HuH-7.5 (cell line): ENCODE results near the gene SLC1A3.
"Not testable (repeated sequence)": the region's sequence is repeated elsewhere in the genome, so short reads cannot be mapped to it uniquely, and the experiment has no call there.

Experiments
- DNase-seq: peaks from one replicate; pipeline ENCODE4 v3.0.0; 2011; ENCODE audit warnings: low spot score

Gene SLC1A3

DNA sequence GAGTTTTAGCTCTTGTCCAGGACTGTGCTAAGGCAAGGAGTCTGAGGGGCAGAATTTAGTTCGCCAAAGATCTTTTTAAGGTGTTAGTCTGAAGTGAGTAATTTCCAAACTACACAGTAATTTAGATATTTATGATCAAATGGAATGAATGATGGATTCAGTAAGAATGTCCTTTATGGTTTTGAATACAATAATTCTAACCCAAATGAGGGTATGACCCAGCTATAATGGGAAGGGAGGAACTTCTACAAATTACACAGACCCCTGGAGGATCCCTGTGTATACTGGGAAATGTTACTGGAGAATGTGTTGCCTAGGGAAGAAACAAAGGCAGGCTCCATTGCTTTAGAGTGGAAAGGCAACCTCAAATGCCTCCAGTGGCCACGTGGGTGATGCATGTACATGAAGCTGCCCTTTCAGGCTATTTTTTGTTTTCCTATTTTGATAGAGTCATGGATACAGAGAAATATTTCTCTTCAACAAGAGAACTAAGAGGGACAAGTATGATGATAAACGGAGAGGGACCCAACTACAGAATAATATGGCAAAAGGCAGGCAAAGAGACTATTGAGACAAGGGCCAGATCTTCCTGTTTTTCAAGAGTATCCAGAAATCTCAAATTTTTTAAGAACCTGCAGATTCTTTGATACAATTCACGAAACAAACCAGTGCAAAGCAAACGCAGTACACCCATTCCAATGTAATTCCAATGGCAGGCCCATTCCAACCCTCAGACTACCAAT lies 25.4 kb downstream of the SLC1A3 start:
- DNase-seq, result no peak

DNA sequence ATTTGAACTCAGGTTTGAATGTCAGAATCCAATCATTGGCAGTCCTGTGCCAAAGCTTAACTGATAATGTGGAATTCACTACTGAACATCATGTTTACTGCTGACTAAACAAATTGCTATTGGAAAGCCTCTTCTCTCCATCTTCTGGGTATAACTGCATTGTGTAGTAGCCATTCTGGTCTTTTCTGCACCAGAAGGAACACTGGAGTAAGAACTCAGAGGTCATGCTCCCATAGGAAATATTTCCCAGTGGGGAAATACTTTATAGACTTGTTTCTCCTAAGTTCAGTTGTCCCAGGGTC lies 25.9 kb downstream of the SLC1A3 start:
- DNase-seq, result no peak

DNA sequence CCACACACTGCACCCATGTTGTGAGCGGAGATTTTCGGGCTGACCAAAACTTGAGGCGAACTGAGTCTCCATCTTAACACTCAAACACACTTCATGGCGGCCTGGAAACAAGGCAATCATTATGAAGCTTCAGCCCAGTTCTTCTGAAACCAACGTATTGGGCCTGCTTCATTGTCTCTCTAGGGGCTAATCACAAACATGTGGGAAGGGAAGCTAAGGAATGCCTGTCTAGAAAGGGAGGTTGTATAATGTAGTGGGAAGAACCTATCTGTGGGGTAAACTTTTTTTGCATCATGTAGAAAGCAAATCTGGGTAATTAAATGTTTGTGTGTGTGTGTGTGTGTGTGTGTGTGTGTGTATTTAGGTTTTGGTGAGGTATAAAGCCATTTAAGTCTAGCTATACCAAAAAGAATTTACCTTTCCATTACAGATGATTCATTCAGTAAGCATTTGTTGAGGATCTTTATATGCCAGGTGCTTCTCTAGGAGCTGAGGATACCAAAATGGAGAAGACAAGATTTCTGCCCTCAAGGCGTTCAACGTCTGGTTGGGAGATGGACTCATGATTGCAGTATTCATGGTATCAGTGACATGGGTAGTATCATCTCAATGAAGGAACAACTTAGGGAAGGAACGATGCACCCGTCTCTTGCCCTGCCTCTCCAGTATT lies 29.4 kb downstream of the SLC1A3 start:
- DNase-seq, result no peak

DNA sequence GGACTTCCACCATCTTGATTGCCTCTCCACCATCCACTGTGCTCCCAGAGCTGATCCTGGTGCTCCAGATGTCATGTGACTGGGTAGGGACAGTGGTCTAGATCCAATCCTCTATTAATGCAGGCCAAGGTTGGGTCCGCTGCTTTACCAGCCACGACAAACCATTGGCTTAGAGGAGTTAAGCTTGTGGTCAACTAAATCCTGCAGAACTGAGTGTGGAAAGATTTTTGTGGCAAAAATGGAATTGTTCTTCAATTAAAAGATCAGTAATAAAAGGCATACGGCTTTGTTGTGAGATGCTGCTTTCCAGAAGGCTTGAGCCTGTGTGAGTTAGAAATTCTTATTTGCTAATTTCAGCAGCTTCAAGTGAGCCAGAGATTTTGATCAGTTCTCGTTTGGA lies 30.7 kb downstream of the SLC1A3 start:
- DNase-seq, result no peak

DNA sequence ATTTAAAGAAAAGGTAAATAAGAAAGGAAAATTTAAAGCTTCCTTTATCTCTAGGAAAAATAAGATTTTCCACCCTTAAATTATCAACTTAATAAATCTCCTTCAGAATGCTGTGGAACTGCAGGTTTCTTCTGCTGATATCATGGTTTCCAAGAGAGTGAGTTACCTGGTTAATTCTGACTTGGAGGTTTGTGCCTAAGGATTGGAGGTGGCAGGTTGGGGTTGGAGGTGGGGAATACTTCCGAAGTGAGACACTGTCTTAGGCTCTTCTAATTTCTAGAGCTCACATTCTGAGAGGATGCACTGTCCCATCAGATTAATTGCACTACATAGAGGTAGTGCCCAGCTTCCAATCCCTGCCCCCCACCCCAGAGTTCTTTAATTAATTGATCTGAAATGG lies 31.1 kb downstream of the SLC1A3 start:
- DNase-seq, result no peak

DNA sequence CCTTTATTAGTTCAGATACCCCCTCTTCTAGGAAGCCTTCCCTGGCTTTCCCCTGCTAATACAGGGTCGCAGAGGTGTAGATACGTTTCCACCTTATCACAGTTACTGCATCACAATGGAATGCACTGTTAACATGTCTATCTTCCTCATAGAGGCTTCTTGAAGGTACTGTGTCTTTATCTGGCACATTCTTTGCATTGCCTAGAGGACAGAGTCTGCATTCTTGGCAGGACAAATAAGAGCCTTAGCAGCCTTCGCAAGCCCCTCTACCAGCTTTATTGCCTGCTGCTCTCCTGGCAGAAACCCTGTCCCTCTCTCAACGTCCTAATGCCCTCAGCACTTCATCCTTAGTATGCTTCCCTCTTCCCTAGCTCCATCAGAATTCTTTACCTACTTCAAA lies 31.6 kb downstream of the SLC1A3 start:
- no peak for DNase-seq

DNA sequence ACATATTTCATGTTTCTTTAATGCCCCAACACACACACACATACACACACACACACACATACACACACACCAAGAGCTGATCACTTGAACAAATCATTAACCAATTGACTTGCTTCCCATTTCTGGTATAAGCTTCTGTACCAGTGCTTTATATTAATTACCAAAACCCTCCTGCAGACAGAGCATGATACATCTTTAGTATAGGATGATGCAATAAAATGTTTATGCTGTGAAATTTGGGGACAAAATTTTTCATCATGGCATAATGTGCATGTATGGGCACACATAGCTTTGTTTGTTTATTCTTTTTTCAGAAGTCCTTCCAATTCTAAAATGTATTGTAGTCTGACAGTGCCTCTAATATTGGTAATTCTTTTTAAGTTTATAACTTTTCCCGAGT lies 34.5 kb downstream of the SLC1A3 start:
- no peak for DNase-seq

DNA sequence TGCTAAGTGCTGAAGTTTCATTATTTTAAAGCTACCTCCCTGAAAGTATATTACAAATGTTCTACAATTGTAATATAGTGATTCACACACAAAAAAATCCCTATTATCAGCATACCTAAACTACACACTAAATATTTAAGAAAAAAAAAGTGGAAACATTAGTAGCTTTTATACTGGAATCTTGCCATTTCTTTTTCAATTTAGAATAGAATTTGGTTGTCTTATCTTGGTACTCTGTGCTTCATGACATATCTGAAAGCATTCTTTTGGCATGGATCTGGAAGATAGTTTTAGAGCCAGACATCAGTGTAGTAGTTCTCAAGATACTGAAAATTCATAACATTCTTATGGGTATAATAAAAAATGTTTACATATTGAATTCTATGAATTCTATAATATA lies 35.0 kb downstream of the SLC1A3 start:
- no peak for DNase-seq

DNA sequence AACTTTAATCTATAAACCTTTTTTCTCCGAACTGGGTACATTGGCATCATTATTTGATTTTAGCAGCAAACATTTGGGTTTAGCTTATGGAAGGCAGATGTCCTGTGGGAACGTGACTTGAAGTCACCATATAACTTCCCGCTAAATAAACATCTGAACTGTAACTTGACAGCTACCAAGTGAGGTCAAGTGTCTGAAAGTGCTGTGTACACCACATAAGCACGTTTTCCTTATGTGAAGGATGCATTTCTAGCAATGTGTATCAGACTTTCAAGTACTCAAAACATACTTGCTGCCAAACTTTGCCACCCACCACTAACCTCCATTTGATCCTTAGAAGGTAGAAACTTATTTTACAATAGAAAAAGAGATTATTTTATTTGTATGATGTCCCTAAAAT lies 35.7 kb downstream of the SLC1A3 start:
- DNase-seq, result no peak

DNA sequence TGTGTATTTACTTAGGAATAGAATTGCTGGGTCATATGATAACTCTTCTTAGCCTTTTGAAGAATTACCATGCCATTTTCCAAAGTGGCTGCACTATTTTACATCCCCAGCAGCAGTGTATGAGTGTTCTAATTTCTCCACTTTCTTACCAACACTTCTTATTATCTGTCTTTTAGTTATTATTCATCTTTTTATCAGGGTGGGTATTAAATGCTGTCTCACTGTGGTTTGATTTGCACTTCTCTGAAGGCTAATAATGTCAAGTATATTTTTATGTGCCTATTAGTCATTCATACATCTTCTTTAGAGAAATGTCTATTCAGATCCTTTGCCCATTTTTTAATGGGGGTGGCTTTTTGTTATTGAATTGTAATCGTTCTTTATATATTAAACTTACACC lies 36.8 kb downstream of the SLC1A3 start:
- no peak for DNase-seq

DNA sequence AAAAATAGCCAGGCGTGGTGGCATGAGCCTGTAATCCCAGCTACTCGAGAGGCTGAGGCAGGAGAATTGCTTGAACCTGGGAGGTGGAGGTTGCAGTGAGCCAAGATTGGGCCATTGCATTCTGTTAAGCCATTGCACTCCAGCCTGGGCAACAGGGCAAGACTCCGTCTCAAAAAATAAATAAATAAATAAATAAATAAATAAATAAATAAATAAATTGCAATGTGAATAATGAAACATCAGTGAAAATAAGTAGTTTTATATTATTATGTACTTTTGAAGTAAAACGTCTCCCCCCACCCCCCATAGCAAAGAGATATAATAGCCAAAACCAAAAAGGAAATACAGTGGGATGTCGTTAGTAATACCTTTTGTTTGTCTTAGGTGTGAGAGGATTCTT lies 37.4 kb downstream of the SLC1A3 start:
- not testable (repeated sequence) for DNase-seq

DNA sequence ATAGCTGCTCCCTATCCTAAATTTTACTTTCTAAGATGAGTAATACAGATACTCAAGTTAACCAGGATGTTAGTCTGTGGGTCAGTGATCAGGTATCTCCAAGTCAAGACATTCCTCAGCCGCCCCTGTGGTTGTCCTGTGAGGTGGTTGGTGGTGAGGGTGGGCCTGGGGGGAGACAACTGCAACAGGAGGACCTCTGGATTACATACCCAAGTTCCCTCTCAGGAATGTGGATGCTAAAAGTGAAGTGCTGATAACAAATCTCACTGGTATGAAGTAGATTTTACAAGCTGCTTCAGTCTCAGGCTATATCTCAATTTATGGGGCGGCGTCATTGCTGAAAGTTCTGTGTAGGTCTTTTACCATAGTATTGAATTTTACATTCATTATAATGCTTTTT lies 38.3 kb downstream of the SLC1A3 start:
- DNase-seq, result no peak

DNA sequence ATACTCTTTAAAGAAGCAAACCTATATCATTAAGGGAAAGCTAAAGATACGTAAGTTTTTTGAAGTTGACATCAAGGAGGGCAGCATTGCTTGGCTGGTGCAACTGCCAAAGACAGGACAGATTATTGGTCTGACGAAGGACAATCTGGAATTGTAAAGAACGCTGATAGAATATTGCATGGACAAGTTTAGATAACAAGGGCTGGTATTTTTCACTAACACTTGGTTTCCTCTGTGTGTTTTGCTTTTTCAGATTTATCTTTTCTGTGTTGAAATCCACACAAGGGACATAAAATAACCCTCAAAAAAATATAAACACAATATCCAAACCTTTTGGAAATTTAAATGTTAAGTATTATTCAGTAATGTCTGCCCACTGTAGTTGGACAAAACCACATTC lies 39.7 kb downstream of the SLC1A3 start:
- DNase-seq, result no peak

DNA sequence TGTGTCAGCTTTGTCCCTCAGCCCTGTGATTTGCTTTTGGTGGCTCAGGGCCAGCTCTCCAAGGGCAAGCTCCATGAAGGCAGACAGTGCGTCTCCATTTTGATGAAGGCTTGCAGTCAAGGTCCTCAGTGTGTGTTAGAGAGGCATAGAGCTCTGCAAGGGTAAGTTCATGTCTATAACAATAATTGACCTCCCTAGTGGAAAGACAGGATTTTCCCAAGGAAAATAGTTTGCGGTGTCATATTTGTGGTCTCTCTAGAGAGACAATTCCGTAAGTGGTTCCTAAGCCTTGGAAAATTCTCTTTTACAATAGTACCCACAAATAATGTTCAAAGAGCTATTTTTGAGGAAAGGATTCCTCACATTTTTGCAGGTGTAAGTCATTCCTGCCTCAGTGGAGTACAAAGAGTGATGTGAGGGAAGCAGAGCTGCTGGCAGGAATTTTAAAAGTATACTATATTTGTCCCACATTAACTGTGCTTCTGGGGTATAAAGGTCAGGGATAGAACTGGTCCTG lies 40.2 kb downstream of the SLC1A3 start:
- DNase-seq, result no peak

DNA sequence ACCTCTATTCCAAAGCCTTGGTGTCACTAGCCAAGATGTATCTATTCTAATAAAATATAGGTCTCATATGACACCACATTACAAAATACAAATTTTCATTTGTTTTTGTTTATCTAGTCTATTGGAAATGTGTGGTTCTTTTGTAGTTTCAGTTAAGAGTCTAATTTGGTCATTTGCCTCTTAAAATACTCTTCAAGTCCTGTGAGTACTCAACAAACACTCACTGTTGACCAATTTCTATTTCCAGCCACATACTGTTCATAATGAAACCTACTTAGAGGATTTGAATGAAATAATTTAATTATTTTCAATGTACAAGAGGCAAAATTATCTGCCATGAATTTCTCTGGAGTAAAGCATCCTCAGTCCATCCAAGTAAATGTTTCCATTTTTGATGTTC lies 40.6 kb downstream of the SLC1A3 start:
- no peak for DNase-seq

DNA sequence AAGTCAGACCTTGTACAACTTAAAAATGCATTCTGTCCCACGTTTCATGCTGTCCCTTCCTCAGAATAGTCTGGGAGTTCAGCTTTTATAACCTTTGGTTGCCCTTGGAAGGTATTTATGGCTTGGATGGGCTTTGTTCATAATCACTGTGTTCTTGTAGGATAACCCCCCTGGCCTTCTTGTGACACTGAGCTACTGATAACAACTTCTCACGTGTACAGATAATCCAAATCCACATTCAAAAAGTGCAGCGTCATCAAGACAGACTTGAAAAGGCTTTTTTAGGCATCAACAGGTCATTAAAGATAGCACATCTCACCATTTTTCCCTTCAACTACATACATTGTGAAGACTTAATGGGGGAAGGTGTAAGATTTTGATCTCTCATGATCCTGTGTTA lies 42.0 kb downstream of the SLC1A3 start:
- DNase-seq, result no peak

DNA sequence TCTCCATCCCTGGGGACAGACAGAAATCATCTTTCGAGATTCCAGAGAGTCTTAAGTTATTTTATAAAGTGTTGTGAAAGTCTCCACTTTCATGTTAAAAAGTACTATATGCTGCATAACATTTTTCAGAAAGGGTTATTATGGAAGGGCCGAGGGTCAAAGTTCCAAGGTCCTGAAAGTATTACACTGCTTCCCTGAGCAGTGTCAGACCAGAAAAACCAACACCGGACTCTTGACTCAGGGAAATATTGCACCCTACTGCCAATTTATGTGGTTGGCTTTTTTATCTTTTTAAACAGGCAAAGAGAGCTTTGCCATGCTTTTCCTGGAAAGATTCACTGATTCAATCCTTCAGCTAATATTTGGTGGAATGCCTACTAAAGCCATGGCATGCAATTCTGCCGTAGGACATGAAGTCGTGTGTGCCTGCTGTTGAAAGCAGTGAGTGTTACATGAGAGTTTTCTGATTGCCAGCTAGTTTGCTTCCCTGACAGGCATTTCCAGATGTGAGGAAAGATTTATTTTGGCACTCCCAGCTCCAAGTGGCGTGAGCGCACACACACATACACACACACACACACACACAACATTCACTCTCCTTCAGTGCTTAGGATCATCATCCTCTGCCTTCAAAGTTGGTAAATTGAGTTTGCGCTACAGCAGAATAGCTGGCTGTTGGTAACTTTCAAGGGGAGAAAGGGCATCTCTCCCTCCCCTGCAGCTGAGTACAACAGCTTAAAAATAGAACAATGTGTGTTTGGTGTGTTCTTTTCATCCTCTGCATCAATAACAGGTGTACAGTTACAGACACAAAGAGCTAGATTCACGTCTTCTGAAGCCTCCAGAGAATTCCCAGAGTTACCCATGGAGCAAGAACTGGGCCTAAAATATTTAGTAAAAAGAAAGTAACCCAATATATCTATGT lies 45.6 kb downstream of the SLC1A3 start:
- DNase-seq, result no peak

DNA sequence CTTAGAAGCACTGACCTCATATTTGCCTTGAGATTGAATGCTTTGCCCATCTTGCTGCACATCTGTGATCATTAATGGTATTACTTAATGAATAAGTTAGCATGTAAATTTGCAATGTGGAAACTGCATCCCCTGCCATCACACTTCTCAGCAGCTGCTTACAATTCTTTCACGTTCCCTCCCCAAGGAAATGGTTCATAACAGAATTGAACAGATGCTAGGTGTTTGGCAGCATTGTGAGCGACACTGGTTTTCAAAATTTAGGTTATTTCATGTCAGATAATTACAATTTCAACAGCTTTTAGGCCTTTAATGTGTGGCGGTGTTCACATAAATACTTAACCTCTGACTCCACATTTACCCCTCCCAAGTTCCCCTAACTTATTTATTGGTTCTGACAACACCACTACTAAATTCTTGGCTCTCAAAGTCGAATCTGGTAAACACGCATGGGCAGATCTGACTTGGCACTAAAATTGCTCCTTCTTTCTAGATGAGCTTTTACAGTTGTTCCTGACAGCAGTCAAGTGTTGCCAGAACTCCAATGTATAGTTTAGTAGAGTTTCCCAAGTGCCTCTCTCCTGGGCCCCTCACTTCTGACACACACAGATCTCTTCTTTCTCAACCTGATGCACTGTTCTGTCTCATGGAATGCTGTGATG lies 46.8 kb downstream of the SLC1A3 start:
- no peak for DNase-seq

DNA sequence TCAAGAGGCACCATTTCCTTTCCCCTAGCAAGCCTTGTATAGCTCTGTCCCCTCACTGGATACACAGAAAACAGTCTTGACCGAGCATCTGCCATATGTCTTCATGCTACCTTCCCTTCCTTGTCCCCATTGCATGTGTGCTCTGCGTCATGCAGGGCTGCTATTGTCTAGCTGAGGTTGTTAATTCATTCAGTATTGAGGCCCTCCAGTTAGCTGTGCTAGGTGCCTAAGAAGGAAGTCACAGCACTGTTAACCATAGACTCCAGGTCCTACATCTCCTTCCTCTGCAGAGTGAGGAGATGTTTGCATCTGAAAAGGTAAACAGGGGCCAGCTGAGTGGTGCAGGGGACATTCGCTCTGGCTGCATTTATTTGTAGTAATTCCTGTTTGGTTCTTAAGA lies 48.2 kb downstream of the SLC1A3 start:
- no peak for DNase-seq

DNA sequence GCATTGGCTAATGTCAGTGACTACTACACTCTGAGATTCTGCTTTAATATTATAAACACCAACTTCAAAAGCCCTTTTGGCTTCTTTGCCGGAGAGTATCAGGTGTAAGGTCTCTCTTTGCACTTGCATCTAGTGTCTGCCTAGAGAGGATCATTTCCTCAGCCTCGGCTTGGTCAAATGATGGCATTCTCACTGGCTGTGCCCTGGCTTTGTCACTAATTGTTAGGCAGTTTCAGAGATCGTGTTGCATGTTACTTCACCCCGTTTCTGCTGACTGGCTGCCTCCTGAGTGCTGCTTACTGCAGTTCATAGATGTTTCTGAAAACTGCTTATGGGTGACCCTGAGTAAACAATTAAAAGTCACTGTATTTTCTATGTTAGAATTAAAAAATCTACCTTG lies 48.8 kb downstream of the SLC1A3 start:
- no peak for DNase-seq

DNA sequence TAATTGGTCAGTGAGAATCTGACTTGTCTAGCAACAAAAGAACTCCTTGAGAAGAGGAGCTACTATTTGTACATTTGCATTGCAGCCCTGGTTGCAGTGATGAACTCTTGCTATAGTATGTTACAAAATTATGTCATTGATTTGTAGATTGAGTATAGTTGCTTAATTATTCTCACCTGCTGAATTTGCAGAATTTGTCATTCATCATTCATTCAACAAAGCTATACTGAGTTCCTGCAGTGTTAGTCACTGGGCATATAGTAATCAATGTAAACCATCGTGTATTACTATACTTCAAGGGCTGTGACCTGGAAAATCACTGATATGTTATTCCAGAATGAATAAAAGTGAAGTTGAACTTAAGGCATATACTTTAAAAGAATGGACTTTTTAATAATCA lies 50.1 kb downstream of the SLC1A3 start:
- DNase-seq, result no peak

DNA sequence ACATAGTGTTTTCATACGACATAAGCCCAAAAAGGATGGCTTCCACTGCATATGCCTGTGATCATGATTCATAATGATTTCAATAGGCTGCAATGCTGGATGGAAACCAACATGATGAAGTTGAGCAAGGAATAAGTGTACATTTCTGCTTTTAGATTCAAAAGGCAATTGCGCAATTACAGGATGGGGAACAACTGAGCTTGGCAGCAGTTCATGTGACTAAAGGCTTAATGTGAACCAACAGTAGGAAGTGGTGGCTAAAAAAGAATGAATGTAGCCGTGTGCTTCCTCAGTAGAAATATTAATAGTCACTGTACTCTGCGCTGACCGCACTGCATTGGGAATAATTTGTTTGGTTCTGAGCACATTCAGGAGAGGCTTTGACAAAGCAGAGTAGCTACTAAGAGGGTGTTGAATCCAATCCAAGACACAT lies 51.2 kb downstream of the SLC1A3 start:
- DNase-seq, result no peak
